Endothelial cell (in vitro differentiated cells): ENCODE measurements around the gene DCBLD1. TPM values are rescaled to one million over a fixed set of nuclear protein-coding genes. Genes with fewer than 3 reads are reported as not detected.

Experiments used
- DNase-seq: peaks from one replicate; pipeline ENCODE4 v3.0.0; 2021; ENCODE audit warnings: low spot score
- H3K27ac Mint-ChIP-seq: one replicate; pipeline ENCODE4 v1.8.0; 2021; ENCODE audit warnings: mixed read lengths, inconsistent platforms; ENCODE audit not compliant: unreplicated experiment
- H3K27me3 Mint-ChIP-seq: one replicate; pipeline ENCODE4 v1.8.0; 2021; ENCODE audit warnings: mild to moderate bottlenecking, moderate library complexity, mixed read lengths, inconsistent platforms; ENCODE audit not compliant: unreplicated experiment
- H3K36me3 Mint-ChIP-seq: one replicate; pipeline ENCODE4 v1.8.0; 2021; ENCODE audit warnings: mild to moderate bottlenecking, low read depth, mixed read lengths, inconsistent platforms; ENCODE audit not compliant: unreplicated experiment
- H3K4me1 Mint-ChIP-seq: one replicate; pipeline ENCODE4 v1.8.0; 2021; ENCODE audit warnings: mild to moderate bottlenecking, mixed read lengths, inconsistent platforms; ENCODE audit not compliant: unreplicated experiment
- H3K4me3 Mint-ChIP-seq: one replicate; pipeline ENCODE4 v1.8.0; 2021; ENCODE audit warnings: mild to moderate bottlenecking, mixed read lengths, inconsistent platforms; ENCODE audit not compliant: unreplicated experiment
- H3K9me3 Mint-ChIP-seq: one replicate; pipeline ENCODE4 v1.8.0; 2021; ENCODE audit warnings: mixed read lengths, inconsistent platforms; ENCODE audit not compliant: unreplicated experiment
- CTCF ChIP-seq: fragments of 200-600 bp; sonication (generic); IDR thresholded peaks from one replicate; pipeline ENCODE4 v1.5.0; 2021; ENCODE audit warnings: antibody characterized with exemption; ENCODE audit not compliant: unreplicated experiment
- total RNA-seq: library from RNA; stranded (reverse); fragmentation: NEBNext Ultra II Directional; extraction: Animal tissue kit (Norgen Biotek cat#: 25700); gene quantifications from one replicate; pipeline ENCODE4 v1.2.1, GENCODE V29; 2021; ENCODE audit not compliant: unreplicated experiment

The DCBLD1 gene
- total RNA-seq, 1 donor from 2014 or later = 203 TPM

GRCh38 chr6:117564681-117565080 is 82.2 kb downstream of the DCBLD1 start:
- no peak for DNase-seq
- Mint-ChIP-seq H3K4me3 (no peak overlapping the region), H3K4me1 (peaks cover 2% of the 10 kb centered on the region), H3K9me3 (no peaks in the 10 kb centered on the region), H3K27me3 (no peaks in the 10 kb centered on the region), H3K27ac (no peak overlapping the region), H3K36me3 (no peaks in the 10 kb centered on the region)
- no peak for TF ChIP-seq CTCF

GRCh38 chr6:117568247-117568646 is 85.8 kb downstream of the DCBLD1 start:
- Mint-ChIP-seq H3K27me3 (no peaks in the 10 kb centered on the region), H3K4me1 (no peaks in the 10 kb centered on the region), H3K27ac (no peak overlapping the region), H3K36me3 (no peaks in the 10 kb centered on the region), H3K9me3 (no peaks in the 10 kb centered on the region), H3K4me3 (no peak overlapping the region)
- DNase-seq = no peak
- TF ChIP-seq CTCF = no peak

- Mint-ChIP-seq H3K27me3 (no peaks in the 10 kb centered on the region), H3K4me1 (no peaks in the 10 kb centered on the region), H3K4me3 (no peak overlapping the region), H3K27ac (no peak overlapping the region), H3K36me3 (no peaks in the 10 kb centered on the region), H3K9me3 (no peaks in the 10 kb centered on the region)
- DNase-seq = no peak
- TF ChIP-seq CTCF = no peak
Observed at GRCh38 chr6:117568831-117569410, 86.4 kb downstream of the DCBLD1 start.

GRCh38 chr6:117573006-117573680 is 90.7 kb downstream of the DCBLD1 start:
- Mint-ChIP-seq H3K4me1 (no peaks in the 10 kb centered on the region), H3K27me3 (no peaks in the 10 kb centered on the region), H3K9me3 (no peaks in the 10 kb centered on the region), H3K36me3 (no peaks in the 10 kb centered on the region), H3K4me3 (no peak overlapping the region), H3K27ac (no peak overlapping the region)
- no peak for TF ChIP-seq CTCF
- DNase-seq = no peak

- H3K9me3 Mint-ChIP-seq = no peaks in the 10 kb centered on the region
- H3K36me3 Mint-ChIP-seq = no peaks in the 10 kb centered on the region
- DNase-seq = no peak
- H3K27ac Mint-ChIP-seq = no peak overlapping the region
- no peak overlapping the region for H3K4me3 Mint-ChIP-seq
- TF ChIP-seq CTCF = no peak
- H3K27me3 Mint-ChIP-seq = no peaks in the 10 kb centered on the region
- H3K4me1 Mint-ChIP-seq = no peaks in the 10 kb centered on the region
Observed at GRCh38 chr6:117574198-117574597, 91.7 kb downstream of the DCBLD1 start.
